Measurements from ENCODE around the gene OSBPL8.

DNA sequence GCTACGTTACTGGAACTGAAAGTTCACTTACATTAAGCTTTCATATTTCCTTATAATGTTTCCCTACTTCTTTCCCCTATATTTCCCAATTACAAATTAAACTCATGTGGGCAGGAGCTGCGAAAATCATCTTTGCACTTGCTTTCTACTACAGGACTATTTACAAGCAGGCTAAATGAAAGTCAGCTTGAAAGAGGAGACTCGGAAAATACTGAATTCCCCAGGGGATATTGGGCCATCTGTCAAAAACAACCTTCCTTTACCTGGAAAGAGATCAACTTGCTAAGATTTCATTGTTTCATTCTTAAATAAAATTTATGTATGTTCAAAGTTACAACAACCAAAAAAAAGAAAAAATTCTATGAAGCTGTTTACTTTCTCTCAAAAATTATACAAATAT is 118.6 kb downstream of the OSBPL8 start:
- TF ChIP-seq, protein P1, sequence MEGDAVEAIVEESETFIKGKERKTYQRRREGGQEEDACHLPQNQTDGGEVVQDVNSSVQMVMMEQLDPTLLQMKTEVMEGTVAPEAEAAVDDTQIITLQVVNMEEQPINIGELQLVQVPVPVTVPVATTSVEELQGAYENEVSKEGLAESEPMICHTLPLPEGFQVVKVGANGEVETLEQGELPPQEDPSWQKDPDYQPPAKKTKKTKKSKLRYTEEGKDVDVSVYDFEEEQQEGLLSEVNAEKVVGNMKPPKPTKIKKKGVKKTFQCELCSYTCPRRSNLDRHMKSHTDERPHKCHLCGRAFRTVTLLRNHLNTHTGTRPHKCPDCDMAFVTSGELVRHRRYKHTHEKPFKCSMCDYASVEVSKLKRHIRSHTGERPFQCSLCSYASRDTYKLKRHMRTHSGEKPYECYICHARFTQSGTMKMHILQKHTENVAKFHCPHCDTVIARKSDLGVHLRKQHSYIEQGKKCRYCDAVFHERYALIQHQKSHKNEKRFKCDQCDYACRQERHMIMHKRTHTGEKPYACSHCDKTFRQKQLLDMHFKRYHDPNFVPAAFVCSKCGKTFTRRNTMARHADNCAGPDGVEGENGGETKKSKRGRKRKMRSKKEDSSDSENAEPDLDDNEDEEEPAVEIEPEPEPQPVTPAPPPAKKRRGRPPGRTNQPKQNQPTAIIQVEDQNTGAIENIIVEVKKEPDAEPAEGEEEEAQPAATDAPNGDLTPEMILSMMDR (IDR thresholded peaks at IDR 0.05; ENCODE audit: insufficient read depth, low read depth, low read length) = no peak
- no peak for TF ChIP-seq EZH2 (IDR thresholded peaks at IDR 0.05; ENCODE audit: insufficient read depth, low read length)

Data from astrocyte (in vitro differentiated cells and primary cell).